Ascending aorta (tissue), 2 donors: ENCODE results near the gene APOB. TPM values are rescaled to one million over a fixed set of nuclear protein-coding genes. Genes with fewer than 3 reads are reported as not detected.
"Not testable (repeated sequence)": the region's sequence is repeated elsewhere in the genome, so short reads cannot be mapped to it uniquely, and the experiment has no call there.

Source experiments
- DNase-seq, 2 donors: peaks; one replicate each; pipeline ENCODE4 v3.0.0-alpha.2; 2019; ENCODE audit warnings: low spot score in 2 of 2
- H3K27ac ChIP-seq, 2 donors: fragments of 200-600 bp; sonication (generic); one replicate each; pipeline ENCODE4 v1.5.1; 2016 to 2017; ENCODE audit warnings: mild to moderate bottlenecking in 1 of 2
- H3K27me3 ChIP-seq: fragments of 200-600 bp; sonication (generic); one replicate; pipeline ENCODE4 v1.5.1; 2017
- H3K36me3 ChIP-seq, 2 donors: fragments of 200-600 bp; sonication (generic); one replicate each; pipeline ENCODE4 v1.5.1; 2016
- H3K4me1 ChIP-seq, 2 donors: fragments of 200-600 bp; sonication (generic); one replicate each; pipeline ENCODE4 v1.5.1; 2016 to 2017; ENCODE audit warnings: mild to moderate bottlenecking in 1 of 2
- H3K4me3 ChIP-seq, 2 donors: fragments of 200-600 bp; sonication (generic); one replicate each; pipeline ENCODE4 v1.5.1; 2016 to 2017; ENCODE audit warnings: mild to moderate bottlenecking in 1 of 2
- H3K9me3 ChIP-seq, 2 donors: fragments of 200-600 bp; sonication (generic); one replicate each; pipeline ENCODE4 v1.5.1; 2016
- intact Hi-C: fragments of 100-400 bp; cut with DNase I; formaldehyde crosslinking; loops from one replicate; pipeline ENCODE4 v1.15.1; 2023
- total RNA-seq: library from RNA; depleted of rRNA; stranded (reverse); fragments of >200 nt; gene quantifications from one replicate; pipeline ENCODE4 v1.1.0, GENCODE V29; 2016
- TF ChIP-seq, protein P1 (sequence below), 3 experiments: fragments of 200-600 bp in 2 of 3; fragments of 450-650 bp in 1 of 3; sonication (generic) in 2 of 3; IDR thresholded peaks; one replicate each; pipeline ENCODE4 v1.5.1; 2016 to 2019; ENCODE audit warnings: antibody characterized with exemption in 3 of 3, mild to moderate bottlenecking in 1 of 3, moderate library complexity in 1 of 3

The APOB gene
- total RNA-seq, 1 donor from 2014 or later = 8.5 TPM

DNA sequence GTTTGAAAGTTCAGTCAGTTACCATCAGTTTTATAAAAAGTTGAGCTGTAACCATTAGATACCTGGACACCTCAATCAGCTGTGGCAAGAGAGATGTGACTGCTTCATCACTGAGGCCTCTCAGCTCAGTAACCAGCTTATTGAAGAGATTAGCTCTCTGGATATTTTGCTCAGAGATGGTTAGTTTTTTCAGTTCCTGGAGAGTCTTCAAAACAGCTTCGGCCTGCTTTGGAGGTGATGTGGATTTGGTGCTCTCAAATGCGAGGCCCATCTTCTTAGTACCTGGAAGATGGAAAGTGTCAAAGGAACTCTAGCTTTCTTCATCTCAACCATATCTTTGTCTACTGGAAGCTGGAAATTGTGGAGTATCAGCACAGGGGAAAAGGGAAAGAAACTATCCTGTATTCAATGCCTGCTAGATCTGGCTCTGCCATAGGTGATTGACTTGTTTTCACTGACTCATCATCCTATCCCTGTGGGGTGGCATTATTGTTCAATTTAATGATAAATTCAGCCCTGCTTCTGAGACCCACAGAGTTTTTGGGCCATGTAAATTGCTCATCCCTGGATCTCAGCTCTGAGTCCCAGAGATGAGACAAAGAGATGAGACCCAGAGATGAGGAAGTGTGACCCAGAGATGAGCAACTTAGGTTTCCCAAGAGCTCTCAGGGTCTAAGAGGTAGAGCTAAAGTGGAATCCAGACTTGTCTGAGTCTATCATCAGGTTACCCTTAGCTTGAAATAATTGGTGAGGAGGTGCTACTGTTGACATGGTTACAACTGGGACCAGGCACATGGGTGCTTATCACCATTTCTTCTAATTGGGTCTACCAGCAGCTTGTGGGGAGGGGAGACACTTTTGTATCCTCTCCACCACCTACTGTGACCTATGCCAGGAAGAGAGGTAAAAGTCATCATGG, 10.4 kb downstream of the APOB start:
- TF ChIP-seq, protein P1, sequence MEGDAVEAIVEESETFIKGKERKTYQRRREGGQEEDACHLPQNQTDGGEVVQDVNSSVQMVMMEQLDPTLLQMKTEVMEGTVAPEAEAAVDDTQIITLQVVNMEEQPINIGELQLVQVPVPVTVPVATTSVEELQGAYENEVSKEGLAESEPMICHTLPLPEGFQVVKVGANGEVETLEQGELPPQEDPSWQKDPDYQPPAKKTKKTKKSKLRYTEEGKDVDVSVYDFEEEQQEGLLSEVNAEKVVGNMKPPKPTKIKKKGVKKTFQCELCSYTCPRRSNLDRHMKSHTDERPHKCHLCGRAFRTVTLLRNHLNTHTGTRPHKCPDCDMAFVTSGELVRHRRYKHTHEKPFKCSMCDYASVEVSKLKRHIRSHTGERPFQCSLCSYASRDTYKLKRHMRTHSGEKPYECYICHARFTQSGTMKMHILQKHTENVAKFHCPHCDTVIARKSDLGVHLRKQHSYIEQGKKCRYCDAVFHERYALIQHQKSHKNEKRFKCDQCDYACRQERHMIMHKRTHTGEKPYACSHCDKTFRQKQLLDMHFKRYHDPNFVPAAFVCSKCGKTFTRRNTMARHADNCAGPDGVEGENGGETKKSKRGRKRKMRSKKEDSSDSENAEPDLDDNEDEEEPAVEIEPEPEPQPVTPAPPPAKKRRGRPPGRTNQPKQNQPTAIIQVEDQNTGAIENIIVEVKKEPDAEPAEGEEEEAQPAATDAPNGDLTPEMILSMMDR (IDR thresholded peaks at IDR 0.05) = no peak
- no peak overlapping the region for H3K27ac ChIP-seq
- intact Hi-C loops = no loop called here
- no peaks in the 10 kb centered on the region for H3K9me3 ChIP-seq
- peaks cover 0 to 7% of the 10 kb centered on the region in 2 donors for H3K36me3 ChIP-seq
- no peak overlapping the region for H3K4me3 ChIP-seq
- H3K4me1 ChIP-seq = peaks cover 0 to 5% of the 10 kb centered on the region in 2 donors
- DNase-seq = no peak
- H3K27me3 ChIP-seq = no peaks in the 10 kb centered on the region

DNA sequence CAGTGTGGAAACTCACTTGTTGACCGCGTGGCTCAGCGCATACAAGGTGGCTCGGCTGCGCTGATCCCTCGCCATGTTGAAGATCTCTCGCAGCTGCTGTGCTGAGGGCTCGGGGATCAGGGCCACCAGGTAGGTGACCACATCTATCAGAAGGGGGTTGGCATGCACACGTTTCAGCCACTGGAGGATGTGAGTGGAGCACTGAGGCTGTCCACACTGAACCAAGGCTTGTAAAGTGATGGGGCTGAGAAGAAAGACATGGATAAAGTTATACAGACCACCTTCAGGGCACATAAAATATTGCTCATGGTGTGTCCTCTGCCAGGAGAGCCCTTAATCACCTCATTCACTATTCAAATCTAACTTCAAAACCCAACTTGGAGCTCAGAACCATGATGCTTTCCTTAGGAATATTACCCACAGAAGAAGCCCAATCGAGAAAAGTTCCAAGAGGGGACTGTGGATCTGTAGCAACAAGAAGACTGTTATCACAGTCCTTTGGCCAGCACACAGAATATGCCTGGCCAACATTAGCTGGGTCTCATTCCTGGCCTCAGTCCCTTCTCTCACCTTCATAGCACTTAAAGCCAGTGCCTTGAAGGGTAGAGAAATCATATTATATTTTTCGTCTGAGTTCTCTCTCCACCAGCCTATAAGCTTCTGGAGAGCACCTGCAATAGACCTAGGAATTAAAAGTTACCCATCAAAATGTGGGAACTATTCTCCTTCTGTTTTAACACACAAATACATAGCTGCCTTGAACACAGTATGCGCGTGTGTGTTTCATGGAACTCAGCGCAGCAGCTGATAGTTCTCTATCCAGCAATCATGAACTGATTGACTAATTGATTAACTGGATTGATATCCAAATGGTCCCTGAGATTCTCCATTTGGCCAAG, 11.3 kb downstream of the APOB start:
- no peaks in the 10 kb centered on the region for H3K9me3 ChIP-seq
- no peak overlapping the region for H3K4me3 ChIP-seq
- H3K36me3 ChIP-seq = peaks cover 0 to 7% of the 10 kb centered on the region in 2 donors
- no peak overlapping the region for H3K27ac ChIP-seq
- H3K4me1 ChIP-seq = no peaks in the 10 kb centered on the region
- intact Hi-C loops = no loop called here
- no peaks in the 10 kb centered on the region for H3K27me3 ChIP-seq
- DNase-seq = no peak
- TF ChIP-seq, protein P1 (IDR thresholded peaks at IDR 0.05) = no peak

DNA sequence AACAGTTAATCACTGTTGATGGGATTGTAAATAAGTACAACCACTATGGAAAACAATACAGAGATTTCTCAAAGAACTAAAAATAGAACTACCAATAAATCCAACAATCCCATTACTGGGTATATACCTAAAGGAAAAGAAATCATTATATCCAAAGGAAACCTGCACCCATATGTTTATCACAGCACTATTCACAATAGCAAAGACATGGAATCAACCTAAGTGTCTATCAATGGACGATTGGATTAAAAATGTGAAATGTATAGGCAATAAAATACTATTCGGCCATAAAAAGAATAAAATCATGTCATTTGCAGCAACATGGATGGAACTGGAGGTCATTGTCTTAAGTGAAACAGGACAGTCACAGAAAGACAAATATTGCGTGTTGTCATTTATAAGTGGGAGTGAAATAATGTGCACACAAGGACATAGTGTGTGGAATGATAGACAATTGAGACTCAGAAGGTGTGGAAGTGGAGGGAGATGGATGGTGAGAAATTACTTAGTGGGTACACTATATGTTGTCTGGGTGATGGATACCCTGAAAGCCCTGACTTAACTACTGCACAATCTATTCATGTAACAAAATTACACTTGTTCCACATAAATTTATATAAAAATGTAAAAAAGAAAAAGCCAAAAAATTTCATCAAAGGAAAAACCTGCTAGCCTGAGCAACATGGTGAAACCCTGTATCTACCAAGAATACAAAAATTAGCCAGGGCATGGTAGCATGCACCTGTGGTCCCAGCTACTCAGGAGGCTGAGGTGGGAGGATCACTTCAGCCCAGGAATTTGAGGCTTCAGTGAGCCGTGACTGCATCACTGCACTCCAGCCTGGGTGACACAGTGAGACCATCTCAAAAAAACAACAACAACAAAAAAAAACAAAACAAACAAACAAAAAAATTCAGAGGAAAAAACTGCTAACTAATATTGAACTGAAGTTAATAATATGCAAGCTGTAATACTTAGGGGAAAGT, 12.6 kb downstream of the APOB start:
- no peak overlapping the region for H3K27ac ChIP-seq
- H3K4me1 ChIP-seq = peaks cover 0 to 7% of the 10 kb centered on the region in 2 donors
- H3K36me3 ChIP-seq = peaks cover 0 to 7% of the 10 kb centered on the region in 2 donors
- no peaks in the 10 kb centered on the region for H3K27me3 ChIP-seq
- intact Hi-C loops = no loop called here
- no peaks in the 10 kb centered on the region for H3K9me3 ChIP-seq
- DNase-seq = no peak
- H3K4me3 ChIP-seq = no peak overlapping the region
- TF ChIP-seq, protein P1 (IDR thresholded peaks at IDR 0.05) = no peak

DNA sequence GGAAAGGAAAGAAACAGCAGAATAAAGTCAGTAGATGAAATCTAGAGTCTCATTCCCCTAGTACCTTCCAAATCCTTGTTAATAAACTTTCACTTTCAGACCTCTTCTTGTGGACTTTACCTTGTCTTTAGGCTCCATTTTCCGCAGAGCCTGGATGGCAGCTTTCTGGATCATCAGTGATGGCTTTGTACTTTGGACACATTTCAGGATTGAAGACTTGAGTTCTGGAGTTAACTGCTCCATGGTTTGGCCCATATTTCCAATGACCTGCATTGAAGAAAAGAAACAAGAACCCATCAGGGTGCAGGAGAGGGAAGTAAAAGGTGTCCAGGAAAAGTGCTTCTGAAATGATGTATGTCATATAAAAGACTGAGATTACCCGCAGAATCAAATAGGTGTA, 14.4 kb downstream of the APOB start:
- H3K27me3 ChIP-seq = no peaks in the 10 kb centered on the region
- peaks cover 0 to 8% of the 10 kb centered on the region in 2 donors for H3K4me1 ChIP-seq
- intact Hi-C loops = no loop called here
- peaks cover 0 to 7% of the 10 kb centered on the region in 2 donors for H3K36me3 ChIP-seq
- no peak overlapping the region for H3K4me3 ChIP-seq
- no peak overlapping the region for H3K27ac ChIP-seq
- TF ChIP-seq, protein P1 (IDR thresholded peaks at IDR 0.05) = no peak
- H3K9me3 ChIP-seq = no peaks in the 10 kb centered on the region
- DNase-seq = no peak

DNA sequence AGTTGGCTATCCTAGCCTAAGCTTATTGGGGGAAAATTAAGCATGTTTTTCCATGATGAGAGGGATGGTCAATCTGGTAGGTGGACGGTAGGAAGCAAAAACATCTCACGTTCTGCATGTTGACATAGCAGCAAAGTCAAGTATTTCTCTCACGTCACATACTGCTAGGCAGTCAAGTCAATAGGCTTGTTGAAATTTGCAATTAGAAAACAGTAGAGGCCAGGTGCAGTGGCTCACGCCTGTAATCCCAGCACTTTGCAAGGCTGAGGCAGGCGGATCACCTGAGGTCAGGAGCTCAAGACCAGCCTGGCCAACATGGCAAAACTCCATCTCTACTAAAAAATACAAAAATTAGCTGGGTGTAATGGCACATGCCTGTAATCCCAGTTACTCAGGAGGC, 14.9 kb downstream of the APOB start:
- H3K4me1 ChIP-seq, H3K4me3 ChIP-seq, DNase-seq, H3K36me3 ChIP-seq, H3K27me3 ChIP-seq, H3K9me3 ChIP-seq, H3K27ac ChIP-seq, intact Hi-C loops: not testable (repeated sequence)
